ENCODE measurements around the gene SSU72.
A peak's percentile ranks its signal among the peaks of the same experiment; 100 is the strongest.
"Not testable (repeated sequence)": the region's sequence is repeated elsewhere in the genome, so short reads cannot be mapped to it uniquely, and the experiment has no call there.

SSU72 gene

DNA sequence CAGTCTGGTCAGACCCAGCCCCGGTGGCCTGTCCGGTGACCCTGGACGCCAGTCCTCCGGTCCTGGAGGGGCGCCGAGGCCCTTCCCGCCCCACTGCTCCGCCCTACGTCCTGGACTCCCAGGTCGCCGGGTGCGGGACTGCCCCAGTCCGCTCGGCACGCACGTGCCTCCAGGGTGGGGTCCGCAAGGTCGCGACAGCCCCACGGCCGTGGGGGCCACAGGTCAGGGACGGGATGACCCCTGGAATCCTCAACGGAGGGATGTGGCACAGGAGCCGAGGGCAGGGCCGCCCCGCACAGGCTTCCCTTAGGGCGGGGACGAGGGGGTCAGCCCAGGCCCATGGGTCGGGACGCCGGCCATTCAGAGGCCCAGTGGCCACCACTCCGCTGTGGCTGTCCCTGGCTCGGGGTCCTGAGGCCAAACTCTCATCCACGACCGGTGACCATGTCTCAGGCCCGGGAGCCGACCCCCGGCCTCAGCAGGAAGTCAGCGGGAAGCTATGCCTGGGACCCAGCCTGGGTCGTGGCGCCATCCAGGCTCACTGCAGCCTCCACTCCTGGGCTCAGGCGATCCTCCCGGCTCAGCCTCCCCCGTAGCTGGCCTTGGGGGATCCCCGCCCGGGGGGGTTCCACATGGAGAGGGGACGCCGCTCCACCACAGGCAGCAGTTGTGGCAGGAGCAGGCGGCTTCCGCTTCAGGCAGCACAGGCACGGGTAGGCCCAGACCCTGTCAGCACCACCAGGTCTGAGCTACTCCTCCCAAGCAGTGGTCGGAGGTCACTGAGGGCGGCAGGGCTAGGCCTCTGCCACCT is 33.6 kb downstream of the SSU72 start:
- DNase-seq (ENCODE audit: low read depth): no peak

DNA sequence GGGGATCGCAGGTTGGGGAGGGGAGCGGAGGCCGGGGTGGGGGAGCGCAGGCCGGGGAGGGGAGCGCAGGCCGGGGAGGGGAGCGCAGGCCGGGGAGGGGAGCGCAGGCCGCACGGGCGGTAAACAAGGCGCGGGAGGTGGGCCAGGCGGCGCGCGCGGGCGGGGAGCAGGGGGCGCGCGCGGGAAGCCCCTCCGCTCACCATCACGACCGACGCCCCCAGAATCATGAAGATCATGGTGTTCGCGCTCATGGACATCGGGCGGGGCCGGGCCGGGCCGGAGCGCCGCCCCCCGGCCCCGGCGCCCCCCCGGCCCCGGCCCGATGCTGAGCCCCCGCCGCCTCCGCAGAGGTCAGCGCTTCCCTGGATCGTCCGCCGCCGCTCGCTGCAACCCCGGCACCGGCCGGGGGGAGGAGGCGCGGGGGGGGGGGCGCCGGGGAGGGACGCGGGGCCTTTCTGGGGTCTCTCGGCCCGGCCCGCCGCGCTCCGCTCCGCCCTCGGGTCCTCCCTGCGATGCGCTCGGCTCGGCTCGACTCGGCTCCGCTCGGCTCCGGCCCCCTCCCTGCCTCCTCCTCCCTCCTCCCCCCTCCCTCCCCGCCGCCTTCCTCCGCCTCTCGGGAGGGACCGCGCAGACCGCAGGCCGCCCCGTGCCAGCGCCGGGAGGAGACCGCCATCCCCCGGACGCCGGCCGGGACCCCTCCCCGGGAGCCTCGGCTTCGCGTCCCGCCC is 34.4 kb downstream of the SSU72 start, which contains the start of gene TMEM240:
Gene TMEM240, minus strand, starts transcription at position 535 of the 728 bp plus-strand sequence. Its CDS starts 278 bp downstream, at position 257.
- DNase-seq (ENCODE audit: low read depth): peak; percentile 40

DNA sequence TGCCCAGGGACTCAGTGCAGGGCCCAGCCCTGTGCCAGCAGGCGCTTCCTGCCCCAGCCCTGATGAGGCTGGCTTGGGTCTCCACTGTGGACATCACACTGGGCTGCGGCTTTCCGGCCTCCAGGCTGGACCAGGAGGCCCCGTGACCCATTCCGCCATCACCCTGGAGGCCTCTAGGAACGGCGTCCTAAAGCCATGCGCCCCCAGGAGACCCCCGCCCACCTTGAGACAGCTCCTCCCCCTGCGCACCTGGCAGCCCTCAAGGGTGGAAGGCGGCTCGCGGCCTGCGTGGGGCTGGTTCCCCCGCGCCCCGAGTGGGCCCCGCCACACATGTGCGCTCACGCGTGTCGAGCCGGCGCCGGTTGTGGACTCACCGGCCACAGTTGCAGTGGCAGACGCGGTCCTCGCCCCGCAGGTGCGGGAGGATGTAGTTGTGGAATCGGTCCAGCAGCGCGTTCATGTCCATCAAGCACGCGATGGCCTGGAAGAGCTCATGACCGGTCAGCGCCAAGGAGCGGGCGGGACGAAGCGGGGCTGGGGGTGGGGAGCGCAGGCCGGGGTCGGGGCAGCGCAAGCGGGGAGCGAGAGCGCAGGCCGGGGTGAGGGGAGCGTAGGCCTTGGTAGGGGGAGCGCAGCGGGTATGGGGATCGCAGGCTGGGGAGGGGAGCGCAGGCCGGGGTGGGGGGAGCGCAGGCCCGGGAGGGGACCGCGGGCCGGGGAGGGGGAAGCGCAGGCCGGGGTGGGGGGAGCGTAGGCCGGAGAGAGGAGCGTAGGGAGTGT is 35.2 kb downstream of the SSU72 start:
- DNase-seq (ENCODE audit: low read depth): no peak

- no peak for DNase-seq (ENCODE audit: low read depth)
Observed at GRCh38 chr1:1538989-1539309, 35.7 kb downstream of the SSU72 start.

- no peak for DNase-seq (ENCODE audit: low read depth)
Observed at GRCh38 chr1:1538334-1538733, 36.3 kb downstream of the SSU72 start.

GRCh38 chr1:1537626-1538250 is 36.9 kb downstream of the SSU72 start:
- no peak for DNase-seq (ENCODE audit: low read depth)

- DNase-seq (ENCODE audit: low read depth): no peak
Observed at GRCh38 chr1:1536938-1537546, 37.6 kb downstream of the SSU72 start.

DNA sequence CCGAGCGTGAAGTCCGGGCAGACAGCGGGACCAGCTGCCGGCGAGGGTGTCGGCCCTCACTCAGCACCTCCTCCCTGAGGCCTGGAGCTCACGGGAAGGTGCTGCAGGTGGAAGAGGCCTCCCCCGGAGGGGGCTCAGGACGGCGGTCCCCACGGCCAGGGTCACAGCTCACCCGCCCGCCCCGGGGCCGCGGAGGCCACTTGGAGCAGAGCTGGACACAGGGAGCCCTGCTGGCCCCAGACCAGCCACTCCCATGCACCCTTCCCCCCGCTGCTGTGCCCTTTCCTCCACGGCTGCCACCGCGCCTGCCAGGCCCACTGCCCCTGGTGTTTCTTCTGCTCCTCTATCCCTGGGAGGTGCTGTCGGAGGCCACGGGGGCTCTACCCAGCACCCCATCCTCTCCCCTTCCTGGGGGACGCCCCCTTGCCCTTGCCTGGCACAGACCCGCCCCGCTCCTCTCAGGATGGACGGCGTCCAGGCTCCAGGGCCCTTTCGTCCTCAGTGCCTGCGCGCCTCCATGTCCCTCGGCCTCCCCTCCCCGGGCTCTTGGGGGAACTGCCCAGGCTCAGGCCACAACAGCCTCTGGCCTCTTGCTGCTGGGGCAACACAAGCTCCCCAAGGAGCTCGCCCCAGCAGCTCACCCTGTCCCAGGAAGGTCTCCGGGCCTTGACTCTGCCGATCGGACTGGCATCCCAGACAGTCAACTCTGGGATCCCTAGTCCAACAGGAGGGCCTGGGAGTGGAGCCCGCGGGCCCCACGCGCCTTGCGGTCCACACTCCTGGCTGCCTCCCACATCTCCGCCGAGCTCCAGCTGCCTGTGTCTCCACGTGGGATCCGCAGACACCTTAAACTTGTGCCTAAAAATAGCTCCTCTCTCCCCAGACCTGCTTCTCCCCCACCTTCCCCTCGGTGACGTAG is 38.4 kb downstream of the SSU72 start:
- DNase-seq (ENCODE audit: low read depth): no peak

DNA sequence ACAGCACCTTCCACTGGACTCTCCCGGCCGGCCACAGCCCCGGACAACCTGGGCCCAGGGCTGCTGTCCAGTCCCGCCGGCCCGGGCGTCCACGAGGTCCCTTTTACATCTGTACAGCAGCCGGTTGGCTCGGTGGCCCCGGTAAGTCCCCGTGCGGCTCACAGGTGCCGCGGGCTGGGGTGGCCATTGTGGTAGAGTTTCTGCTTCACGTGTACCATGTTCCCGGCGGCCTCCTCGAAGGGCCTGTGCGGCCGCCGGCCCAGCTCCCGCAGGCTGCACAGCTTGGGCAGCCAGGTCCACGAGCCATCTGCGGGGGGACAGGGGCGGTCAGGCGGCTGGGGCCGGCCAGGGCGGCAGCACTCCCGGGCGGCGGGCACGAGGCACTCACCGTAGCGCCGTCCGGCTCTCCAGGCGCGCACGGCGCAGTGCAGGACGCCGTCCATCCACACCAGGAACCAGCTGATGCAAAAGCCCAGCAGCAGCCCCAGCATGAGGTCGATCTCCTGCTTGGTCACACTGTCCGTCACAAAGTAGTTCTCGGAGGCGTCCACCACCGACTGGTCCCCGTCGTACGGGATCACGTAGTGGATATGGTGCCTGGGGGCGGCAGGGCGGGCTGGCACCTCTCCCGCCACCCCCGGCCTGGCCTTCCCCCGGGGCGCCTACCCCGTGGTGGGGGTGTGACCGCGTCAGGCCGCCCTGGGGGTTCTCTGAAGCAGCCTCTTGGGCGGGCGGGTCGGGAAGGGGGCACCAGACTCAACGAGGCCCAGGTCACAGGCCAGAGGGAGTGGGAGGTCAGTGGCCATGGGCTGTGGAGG is 39.3 kb downstream of the SSU72 start:
- no peak for DNase-seq (ENCODE audit: low read depth)

- no peak for DNase-seq (ENCODE audit: low read depth)
Observed at GRCh38 chr1:1534401-1535154, 40.1 kb downstream of the SSU72 start.

DNA sequence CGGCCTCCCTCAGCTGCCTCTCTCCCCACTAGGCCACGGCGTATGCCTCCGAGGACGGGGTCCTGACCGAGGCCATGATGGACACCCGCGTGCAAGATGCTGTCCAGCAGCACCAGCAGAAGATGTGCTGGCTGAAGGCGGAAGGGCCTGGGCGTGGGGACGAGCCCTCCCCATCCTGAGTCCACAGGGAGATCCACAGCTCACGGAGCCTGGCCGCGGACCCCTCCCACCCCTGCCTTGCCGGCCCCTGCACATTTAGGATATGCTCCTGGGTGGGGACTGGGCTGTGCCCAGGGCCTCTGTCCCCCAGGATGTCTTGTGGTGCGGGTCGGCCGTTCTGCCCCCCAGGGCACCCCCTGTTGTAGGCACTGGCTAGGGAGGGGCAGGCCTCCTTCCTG is 40.8 kb downstream of the SSU72 start:
- DNase-seq (ENCODE audit: low read depth): not testable (repeated sequence)

DNA sequence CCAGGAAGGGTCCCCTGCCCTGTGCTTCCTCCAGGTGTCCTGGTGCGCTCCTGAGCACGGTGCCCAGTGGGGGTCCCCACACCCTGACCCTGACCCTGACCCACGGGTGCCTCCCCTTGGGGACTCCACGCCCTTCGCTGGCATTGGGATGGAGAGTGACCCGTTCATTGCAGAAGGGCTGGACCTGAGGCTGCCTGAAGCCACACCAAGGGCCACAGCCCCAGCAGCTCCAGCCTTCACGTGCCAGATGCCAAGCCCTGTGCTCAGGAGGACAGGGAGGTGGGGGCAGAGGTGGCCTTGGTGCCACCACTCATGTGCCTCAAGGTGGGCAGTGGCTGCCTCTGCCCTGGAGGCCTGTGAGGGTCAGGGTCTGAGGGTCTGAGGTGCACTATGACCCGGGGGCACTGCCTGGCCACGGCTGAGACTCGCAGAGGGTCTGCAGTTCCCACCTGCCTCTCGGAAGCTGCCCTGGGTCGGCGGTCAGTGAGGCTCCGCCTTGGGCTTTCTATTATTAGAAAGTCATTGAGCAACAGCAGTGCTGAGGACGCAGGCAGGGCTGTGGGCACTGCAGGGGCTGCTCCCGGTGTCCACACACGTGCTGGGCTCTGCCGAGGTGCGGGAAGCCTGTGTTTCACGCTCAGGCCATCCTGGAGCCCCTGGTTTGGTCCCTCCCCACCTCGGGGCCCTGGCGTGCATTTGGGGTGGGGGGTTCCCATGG is 41.3 kb downstream of the SSU72 start:
- DNase-seq (ENCODE audit: low read depth): not testable (repeated sequence)

DNA sequence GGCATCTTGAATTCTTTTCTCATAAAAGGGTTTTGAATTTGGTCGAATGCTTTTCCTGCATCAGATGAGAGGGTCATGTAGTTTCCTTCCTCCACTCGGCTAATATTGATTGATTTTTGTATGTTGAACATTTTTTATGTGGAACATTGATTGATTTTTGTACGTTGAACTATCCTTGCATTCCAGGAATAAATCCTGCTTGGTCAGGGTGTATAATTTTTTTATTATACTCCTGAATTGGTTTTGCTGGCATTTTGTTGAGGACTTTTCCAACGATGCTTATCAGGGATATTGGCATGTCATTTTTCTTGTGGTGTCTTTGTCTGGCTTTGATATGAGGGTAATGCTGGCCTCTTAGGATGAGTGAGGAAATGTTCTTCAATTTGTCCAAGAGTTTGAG is 42.7 kb downstream of the SSU72 start:
- no peak for DNase-seq (ENCODE audit: low read depth)

DNA sequence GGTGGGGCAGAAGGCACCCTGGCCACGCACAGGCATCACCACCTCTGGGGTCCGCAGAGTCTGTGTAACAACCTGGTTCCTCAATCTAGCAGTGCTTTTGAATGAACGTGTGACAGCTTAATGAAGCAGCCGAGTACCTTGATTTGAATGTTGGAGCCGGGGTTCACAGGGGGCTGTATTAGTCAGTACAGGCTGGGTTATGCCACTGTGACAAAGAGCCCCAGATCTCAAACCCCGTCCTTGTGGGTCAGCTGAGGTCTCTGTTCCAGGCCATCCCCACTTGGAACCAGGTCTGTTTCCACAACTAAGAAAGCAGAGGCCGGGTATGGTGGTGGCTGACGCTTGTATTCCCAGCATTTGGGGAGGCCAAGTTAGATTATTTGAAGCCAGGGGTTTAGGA is 44.7 kb downstream of the SSU72 start:
- no peak for DNase-seq (ENCODE audit: low read depth)

DNA sequence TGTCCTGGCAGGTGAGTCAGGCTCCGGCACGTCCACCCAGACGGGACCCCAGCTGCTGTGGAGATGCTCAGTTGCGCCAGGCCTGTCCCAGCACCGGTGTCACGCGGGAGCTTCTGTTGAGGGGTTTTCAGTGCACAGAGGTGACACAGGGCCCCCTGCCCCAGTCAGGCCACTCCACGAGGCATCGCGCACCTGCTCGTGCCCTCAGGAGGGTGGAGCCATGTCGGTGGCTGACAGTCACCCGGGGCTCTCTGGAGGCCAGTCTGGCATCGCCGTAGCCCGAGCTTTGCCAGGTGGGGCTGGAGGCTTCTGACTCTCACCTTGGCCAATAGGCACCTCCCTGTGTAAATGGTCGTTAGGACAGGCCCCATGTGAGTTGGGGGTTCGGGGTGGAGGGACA is 45.3 kb downstream of the SSU72 start:
- DNase-seq (ENCODE audit: low read depth): no peak

- no peak for DNase-seq (ENCODE audit: low read depth)
Observed at GRCh38 chr1:1528301-1529267, 46.1 kb downstream of the SSU72 start.

GRCh38 chr1:1527092-1527816 is 47.4 kb downstream of the SSU72 start:
- no peak for DNase-seq (ENCODE audit: low read depth)
